Measurements from ENCODE around the gene CYTH2.

DNA sequence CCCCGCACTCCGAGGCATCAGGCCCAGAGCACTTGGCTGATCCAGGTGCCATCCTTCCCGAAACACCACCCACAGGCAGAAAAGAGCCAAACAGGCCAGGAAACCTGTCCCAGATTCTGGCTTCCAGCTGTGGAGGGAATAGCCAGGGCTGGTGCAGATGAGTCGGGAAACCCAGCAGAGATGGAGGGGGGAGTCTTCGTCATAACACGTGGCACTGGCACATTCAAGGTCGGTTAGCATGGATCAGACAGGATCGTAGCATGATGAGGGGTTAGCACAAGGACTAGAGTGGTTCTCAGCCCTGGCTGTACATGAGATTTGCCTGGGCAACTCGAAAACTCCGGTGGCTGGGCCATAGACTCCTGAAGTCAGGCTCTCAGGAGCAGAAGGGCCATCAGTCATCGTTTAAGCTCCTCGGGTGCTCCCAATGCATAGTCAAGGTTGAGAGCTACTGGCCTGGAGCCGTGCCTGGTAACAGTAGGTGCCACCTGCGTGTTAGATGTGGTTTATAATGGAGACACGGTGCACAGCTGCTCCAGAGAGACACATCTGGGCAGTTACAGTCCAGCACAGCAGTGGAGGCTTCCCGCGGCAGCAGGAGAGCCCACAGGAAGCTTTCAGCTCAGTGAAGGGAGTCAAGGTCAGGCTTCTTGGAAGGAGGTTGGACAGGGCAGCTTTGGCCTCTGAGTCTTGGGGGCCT lies 6.3 kb downstream of the CYTH2 start:
- TF ChIP-seq, protein P1, sequence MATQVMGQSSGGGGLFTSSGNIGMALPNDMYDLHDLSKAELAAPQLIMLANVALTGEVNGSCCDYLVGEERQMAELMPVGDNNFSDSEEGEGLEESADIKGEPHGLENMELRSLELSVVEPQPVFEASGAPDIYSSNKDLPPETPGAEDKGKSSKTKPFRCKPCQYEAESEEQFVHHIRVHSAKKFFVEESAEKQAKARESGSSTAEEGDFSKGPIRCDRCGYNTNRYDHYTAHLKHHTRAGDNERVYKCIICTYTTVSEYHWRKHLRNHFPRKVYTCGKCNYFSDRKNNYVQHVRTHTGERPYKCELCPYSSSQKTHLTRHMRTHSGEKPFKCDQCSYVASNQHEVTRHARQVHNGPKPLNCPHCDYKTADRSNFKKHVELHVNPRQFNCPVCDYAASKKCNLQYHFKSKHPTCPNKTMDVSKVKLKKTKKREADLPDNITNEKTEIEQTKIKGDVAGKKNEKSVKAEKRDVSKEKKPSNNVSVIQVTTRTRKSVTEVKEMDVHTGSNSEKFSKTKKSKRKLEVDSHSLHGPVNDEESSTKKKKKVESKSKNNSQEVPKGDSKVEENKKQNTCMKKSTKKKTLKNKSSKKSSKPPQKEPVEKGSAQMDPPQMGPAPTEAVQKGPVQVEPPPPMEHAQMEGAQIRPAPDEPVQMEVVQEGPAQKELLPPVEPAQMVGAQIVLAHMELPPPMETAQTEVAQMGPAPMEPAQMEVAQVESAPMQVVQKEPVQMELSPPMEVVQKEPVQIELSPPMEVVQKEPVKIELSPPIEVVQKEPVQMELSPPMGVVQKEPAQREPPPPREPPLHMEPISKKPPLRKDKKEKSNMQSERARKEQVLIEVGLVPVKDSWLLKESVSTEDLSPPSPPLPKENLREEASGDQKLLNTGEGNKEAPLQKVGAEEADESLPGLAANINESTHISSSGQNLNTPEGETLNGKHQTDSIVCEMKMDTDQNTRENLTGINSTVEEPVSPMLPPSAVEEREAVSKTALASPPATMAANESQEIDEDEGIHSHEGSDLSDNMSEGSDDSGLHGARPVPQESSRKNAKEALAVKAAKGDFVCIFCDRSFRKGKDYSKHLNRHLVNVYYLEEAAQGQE (IDR thresholded peaks at IDR 0.05; ENCODE audit: insufficient read depth in 1 of 2, low read depth in 2 of 2, low read length in 2 of 2) = no peak
- no peak for TF ChIP-seq POLR2AphosphoS5 (IDR thresholded peaks at IDR 0.05; ENCODE audit: low read depth, low read length)
- TF ChIP-seq FOXP2 (optimal IDR thresholded peaks at IDR 0.05; ENCODE audit: borderline replicate concordance, extremely low read depth, extremely low read length, insufficient read depth) = no peak
